MM.1S (cell line): ENCODE measurements around the gene DAB2IP.

Experiments
- EZH2 ChIP-seq: fragments of 300-600 bp; sonication (generic); optimal IDR thresholded peaks from 2 replicates; pipeline ENCODE3; 2017; ENCODE audit warnings: low read depth, mild to moderate bottlenecking, antibody characterized with exemption, low read length, mixed read lengths
- EZH2phosphoT487 ChIP-seq: fragments of 300-600 bp; sonication (generic); IDR thresholded peaks from 2 replicates; pipeline ENCODE4 v1.6.1; 2018; ENCODE audit warnings: antibody characterized with exemption, low read length
- TF ChIP-seq, protein P1 (sequence below): fragments of 300-600 bp; sonication (generic); IDR thresholded peaks from 2 replicates; pipeline ENCODE4 v1.5.1; 2016; ENCODE audit warnings: antibody characterized with exemption, low read length, mixed read lengths

DNA sequence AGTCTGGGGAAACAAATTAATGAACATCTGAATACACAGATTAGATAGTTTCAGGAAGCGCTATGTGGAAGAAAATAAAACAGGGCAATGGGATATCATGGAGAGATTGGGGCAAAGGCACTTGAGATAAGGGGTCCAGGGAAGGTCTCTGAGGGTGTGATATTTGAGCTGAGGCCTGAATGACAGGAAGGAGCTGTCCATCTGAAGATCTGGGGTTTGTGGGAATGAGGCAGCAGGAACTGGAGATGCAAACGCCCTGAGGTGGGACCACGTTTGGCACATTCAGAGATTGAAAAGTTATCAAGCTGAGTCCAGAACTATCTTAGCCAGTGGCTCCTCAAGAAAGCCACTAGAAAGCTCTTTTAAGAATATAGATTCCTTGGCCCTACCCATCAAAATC, 8.7 kb upstream of the DAB2IP start:
- no peak for TF ChIP-seq EZH2
- TF ChIP-seq, protein P1, sequence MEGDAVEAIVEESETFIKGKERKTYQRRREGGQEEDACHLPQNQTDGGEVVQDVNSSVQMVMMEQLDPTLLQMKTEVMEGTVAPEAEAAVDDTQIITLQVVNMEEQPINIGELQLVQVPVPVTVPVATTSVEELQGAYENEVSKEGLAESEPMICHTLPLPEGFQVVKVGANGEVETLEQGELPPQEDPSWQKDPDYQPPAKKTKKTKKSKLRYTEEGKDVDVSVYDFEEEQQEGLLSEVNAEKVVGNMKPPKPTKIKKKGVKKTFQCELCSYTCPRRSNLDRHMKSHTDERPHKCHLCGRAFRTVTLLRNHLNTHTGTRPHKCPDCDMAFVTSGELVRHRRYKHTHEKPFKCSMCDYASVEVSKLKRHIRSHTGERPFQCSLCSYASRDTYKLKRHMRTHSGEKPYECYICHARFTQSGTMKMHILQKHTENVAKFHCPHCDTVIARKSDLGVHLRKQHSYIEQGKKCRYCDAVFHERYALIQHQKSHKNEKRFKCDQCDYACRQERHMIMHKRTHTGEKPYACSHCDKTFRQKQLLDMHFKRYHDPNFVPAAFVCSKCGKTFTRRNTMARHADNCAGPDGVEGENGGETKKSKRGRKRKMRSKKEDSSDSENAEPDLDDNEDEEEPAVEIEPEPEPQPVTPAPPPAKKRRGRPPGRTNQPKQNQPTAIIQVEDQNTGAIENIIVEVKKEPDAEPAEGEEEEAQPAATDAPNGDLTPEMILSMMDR, result no peak
- no peak for TF ChIP-seq EZH2phosphoT487
